IPS-18c (cell line): Measurements from ENCODE around the gene KIRREL3.

ENCODE experiments used
- H3K4me3 ChIP-seq: 2 replicates; pipeline ENCODE4 v1.7.0; 2013; ENCODE audit warnings: low read depth, mild to moderate bottlenecking, low read length, moderate library complexity; ENCODE audit not compliant: insufficient read depth
- H3K9me3 ChIP-seq: one replicate; pipeline ENCODE4 v1.6.1; 2013; ENCODE audit warnings: mild to moderate bottlenecking, low read length, moderate library complexity; ENCODE audit not compliant: control insufficient read depth, insufficient read depth

The KIRREL3 gene

GRCh38 chr11:126421271-126421671 lies 579.3 kb downstream of the KIRREL3 start:
- H3K9me3 ChIP-seq: no peaks in the 10 kb centered on the region
- no peak overlapping the region for H3K4me3 ChIP-seq

DNA sequence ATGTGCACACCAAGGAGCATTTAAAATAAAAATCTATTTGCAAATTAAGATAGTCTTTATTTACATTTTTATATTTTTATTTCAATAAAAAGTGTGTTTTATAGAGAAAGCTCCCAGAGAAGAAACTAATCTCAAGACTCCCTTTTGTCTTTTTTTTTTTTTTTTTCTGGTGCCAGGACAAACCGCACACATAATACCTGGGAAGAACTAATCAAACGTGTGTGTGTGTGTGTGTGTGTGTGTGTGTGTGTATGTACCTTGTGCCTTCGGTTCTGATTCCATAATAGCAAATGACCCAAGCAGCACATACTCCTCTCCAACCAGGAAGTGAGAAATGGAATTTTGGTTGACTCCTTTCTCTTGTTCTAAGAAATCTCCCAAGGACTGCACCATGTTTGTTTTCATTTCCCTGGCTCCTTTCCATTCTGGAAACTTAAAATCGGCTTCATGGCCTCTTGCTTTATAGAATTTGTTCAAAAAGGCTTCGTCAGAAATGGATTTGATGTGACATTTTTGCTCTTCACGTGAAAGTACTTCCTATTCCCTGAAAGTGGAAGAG lies 579.8 kb downstream of the KIRREL3 start:
- Histone ChIP-seq H3K9me3 (no peaks in the 10 kb centered on the region), H3K4me3 (no peak overlapping the region)

DNA sequence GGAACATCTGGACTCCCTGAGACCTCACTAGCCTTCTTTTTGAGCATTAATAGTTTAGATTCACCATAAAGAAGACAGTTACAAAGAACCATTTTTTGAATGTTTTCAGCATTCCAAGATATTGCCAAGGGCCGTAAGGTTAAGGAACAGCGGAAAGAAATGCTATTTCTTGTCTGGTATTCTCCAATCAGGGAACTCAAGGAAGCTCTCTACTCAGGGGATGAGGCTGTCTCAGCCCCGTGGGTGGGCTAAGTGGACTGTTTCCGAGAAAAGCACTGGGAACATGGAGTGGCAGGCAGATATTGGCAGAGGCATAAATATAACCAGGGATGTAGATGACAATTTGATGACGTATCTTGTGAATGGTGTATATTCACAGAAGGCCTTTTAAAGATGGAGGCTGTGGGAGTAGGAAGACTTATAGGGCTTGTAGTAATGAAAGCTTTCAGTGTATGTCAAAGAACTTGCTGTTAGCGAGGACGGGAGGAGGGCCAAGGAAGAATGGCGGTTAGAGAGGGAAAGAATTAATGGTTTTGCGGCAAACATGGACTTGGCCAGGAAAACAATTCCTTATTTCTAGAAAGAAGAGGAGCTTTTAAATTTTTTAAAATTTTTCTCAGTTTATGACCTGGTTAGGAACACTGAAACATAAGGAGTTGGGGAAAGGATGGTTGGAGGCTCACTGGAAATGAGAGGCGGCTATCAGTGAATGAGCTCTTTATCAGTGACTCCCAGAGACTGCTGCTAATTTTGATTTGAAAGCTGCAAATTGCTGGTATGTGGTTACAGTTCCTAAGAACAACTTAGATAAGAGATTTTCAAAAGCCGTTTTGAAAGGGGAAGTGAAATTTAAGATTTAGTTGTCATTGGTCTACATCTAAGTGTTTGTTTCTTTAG lies 580.5 kb downstream of the KIRREL3 start:
- H3K4me3 ChIP-seq: no peak overlapping the region
- no peaks in the 10 kb centered on the region for H3K9me3 ChIP-seq

GRCh38 chr11:126418887-126419286 lies 581.7 kb downstream of the KIRREL3 start:
- Histone ChIP-seq H3K4me3 (no peak overlapping the region), H3K9me3 (no peaks in the 10 kb centered on the region)

GRCh38 chr11:126417091-126417862 lies 583.3 kb downstream of the KIRREL3 start:
- no peak overlapping the region for H3K4me3 ChIP-seq
- H3K9me3 ChIP-seq: no peaks in the 10 kb centered on the region

- H3K9me3 ChIP-seq: no peaks in the 10 kb centered on the region
- H3K4me3 ChIP-seq: no peak overlapping the region
Observed at GRCh38 chr11:126416542-126417090, 584.0 kb downstream of the KIRREL3 start.

- Histone ChIP-seq H3K9me3 (no peaks in the 10 kb centered on the region), H3K4me3 (no peak overlapping the region)
Observed at GRCh38 chr11:126415669-126416420, 584.7 kb downstream of the KIRREL3 start.

- H3K4me3 ChIP-seq: no peak overlapping the region
- H3K9me3 ChIP-seq: no peaks in the 10 kb centered on the region
Observed at GRCh38 chr11:126415128-126415527, 585.4 kb downstream of the KIRREL3 start.

DNA sequence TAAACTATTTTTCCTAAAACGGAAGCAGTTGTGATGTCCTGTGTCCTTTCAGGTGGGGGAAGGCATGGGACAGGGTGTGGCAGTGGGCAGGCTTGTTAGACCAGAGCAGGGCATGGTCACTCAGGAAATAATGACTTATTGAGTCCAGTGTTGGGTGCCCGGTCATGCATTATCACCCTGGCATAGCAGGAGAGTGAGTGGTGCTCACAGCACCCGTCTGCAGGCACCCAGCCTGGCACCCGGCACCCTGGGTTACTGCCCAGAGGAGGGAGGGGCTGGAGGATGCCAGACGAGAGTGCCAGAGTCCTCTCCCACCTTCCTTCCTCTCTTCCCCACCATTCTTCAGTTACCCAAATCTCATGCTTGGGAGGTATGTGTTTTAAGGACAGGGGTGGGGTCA lies 586.0 kb downstream of the KIRREL3 start:
- no peak overlapping the region for H3K4me3 ChIP-seq
- no peaks in the 10 kb centered on the region for H3K9me3 ChIP-seq

GRCh38 chr11:126413843-126414405 lies 586.6 kb downstream of the KIRREL3 start:
- no peak overlapping the region for H3K4me3 ChIP-seq

GRCh38 chr11:126413426-126413825 lies 587.1 kb downstream of the KIRREL3 start:
- Histone ChIP-seq H3K4me3 (no peak overlapping the region), H3K9me3 (no peaks in the 10 kb centered on the region)

More at GRCh38 chr11:126413843-126414405, 586.6 kb downstream of the KIRREL3 start:
- no peaks in the 10 kb centered on the region for H3K9me3 ChIP-seq

GRCh38 chr11:126411971-126412381 lies 588.6 kb downstream of the KIRREL3 start:
- Histone ChIP-seq H3K4me3 (no peak overlapping the region), H3K9me3 (no peaks in the 10 kb centered on the region)

DNA sequence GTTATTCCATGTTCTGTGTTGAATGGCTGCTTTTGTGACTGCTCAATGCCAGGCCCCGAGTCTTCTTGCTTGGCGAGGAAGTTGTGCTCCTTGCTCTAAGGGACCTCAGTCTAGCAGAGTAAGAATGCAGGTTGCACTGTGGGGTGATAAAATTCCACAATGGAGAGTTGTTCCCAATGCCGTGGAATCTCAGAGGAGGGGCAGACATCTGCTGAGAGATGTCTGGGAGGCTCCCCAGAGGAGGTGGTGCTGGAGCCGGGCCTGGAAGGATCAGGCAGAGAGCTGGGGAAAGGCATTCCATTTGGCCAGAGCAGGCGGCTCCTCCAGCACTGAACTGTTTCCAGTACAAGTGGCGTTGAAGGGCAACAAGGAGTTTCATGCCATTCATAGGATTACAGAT lies 589.9 kb downstream of the KIRREL3 start:
- Histone ChIP-seq H3K9me3 (no peaks in the 10 kb centered on the region), H3K4me3 (no peak overlapping the region)

DNA sequence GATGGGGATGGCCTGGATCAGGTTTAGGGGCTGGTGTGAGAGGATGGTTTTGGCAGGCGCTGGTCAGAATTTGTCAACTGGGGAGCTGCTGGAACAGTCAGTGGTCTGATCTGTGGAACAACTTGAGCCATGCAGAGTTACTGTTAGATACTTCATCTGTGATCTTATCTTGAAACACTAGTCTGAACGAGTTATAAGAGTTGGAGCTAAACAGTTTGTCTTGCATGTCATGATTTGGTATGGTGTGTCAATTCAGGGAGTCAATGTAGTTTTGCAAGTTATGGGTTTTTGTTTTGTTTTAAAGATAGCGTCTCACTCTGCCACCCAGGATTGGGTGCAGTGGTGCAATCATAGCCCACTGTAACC lies 591.0 kb downstream of the KIRREL3 start:
- H3K4me3 ChIP-seq: no peak overlapping the region
- H3K9me3 ChIP-seq: no peaks in the 10 kb centered on the region

- no peaks in the 10 kb centered on the region for H3K9me3 ChIP-seq
Observed at GRCh38 chr11:126408901-126409619, 591.5 kb downstream of the KIRREL3 start.

GRCh38 chr11:126408496-126408895 lies 592.1 kb downstream of the KIRREL3 start:
- H3K4me3 ChIP-seq: no peak overlapping the region
- H3K9me3 ChIP-seq: no peaks in the 10 kb centered on the region

More at GRCh38 chr11:126408901-126409619, 591.5 kb downstream of the KIRREL3 start:
- H3K4me3 ChIP-seq: no peak overlapping the region
